ENCODE measurements around the gene PCDHGA2. TPM values are rescaled to one million over a fixed set of nuclear protein-coding genes. Genes with fewer than 3 reads are reported as not detected.

Gene PCDHGA2
- total and polyA plus RNA-seq, 9 of the 15 experiments (the other 6 are each of a cell fraction or from before 2014, with no cell fraction given): 0.07 to 0.27 (median 0.15) TPM; not detected in 2

DNA sequence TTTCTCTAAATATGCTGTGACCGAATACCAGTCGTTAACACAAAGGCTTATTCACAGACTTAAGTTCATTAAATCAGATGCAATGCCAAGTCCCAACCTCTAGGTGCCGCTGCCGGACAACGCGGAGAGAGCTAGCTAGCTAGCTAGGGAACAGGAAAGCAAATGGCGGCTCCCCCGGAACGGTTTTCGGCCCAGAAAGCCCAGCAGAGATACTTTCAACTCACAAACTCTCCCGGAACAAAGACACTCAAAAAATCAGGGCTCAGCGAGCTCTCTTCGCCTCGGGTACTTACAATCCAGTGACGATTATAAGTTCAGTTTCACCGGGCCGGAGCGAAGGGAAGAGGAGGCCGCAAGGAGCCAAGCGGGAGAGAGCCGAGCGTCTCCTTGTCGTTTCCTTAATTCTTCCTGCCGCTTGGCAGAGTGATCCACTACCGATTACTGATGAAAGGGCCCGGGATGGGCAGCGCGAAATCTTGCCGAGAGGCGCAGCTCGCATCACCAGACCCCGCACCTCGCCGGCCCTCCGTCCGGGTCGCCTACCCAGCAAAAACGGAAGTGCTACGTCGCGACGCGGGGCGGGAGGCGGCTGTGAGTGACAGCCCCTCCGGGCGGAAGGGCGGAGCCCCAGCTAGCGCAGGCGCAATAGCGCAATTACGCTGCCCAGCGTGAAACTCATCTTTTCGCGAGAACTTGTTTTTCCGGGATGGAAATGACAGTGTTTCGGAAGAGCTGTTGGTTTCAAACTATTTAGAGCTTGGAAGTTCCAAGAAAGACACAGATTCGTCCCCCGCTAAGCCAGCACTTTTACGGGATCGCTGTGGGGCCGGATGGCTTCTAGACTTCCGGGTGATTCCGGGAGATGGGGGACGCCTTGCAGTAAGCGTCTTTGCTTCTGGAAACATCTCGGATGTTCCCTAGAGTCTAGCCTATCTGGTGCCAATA, 18.1 kb upstream of the PCDHGA2 start, which contains the start of gene TAF7:
TAF7 (minus strand) TSS at position 560 of the 945 bp plus-strand sequence. CDS start 740 bp downstream, outside the sequence.
- H3K4me2 ChIP-seq (ENCODE audit: insufficient read depth, low read length): peak within 1 kb of the TSS; percentile 85
- no peaks in the 10 kb centered on the region for H3K27me3 ChIP-seq (ENCODE audit: control insufficient read depth in 2 of 2, insufficient read depth in 2 of 2, low read length in 2 of 2)
- peak; percentile 95 to 98 (median 96) for DNase-seq (ENCODE audit: extremely low read depth in 1 of 4, low spot score in 3 of 4)
- CTCF ChIA-PET (ENCODE audit: low intra/inter-chr PET ratio): interaction anchor here (0.6 to 1.6 kb wide), 6 partner anchors 239 to 293 kb away, joined by 3 to 5 read pairs (median 3); no protein-coding TSS in a partner anchor
- H3K79me2 ChIP-seq (ENCODE audit: control insufficient read depth, insufficient read depth, low read length): peaks cover 29% of the 10 kb centered on the region
- peaks cover 0 to 9% of the 10 kb centered on the region in 2 experiments; a peak in 1 of 5 replicates for H3K4me1 ChIP-seq (replicated peaks in 1 of 2; ENCODE audit: control insufficient read depth in 2 of 2, insufficient read depth in 2 of 2, low read length in 2 of 2)
- H3K9ac ChIP-seq (ENCODE audit: insufficient read depth in 1 of 2, low read depth in 2 of 2, low read length in 2 of 2): peak within 1 kb of the TSS; percentile 92 to 93
- ATAC-seq: peak; percentile 98
- in situ Hi-C loops (cut with MboI): no loop called here
- no peaks in the 10 kb centered on the region for H4K20me1 ChIP-seq (replicated peaks; ENCODE audit: control insufficient read depth, insufficient read depth, low read length)
- under 1% methylated on average over 65 of the region's 67 CpGs for whole genome bisulfite sequencing (ENCODE audit: insufficient coverage, low coverage, missing lambda C conversion rate)
- H3K9me1 ChIP-seq (ENCODE audit: control insufficient read depth, insufficient read depth, low read length): no peaks in the 10 kb centered on the region
- H3K4me3 ChIP-seq: peak within 1 kb of the TSS; percentile 70
- H3K9me3 ChIP-seq (replicated peaks; ENCODE audit: control insufficient read depth, insufficient read depth, low read depth, low read length): peaks cover 22% of the 10 kb centered on the region
- H3K36me3 ChIP-seq (ENCODE audit: control insufficient read depth, insufficient read depth, low read length): peaks cover 26% of the 10 kb centered on the region
- peak; percentile 93 for FAIRE-seq
- peak within 1 kb of the TSS; percentile 94 for H2AFZ ChIP-seq (ENCODE audit: low read depth, low read length)
- intact Hi-C loops (cut with micrococcal nuclease): loop anchor here (10.0 kb wide), 1 partner anchor 106 kb away; the partner anchor contains the start of gene PCDHB13
- TSS peak; percentile 69 for BruUV-seq (replicated peaks)
- peak within 1 kb of the TSS; percentile 92 for H3K27ac ChIP-seq (ENCODE audit: extremely low read depth, low read depth, low read length)
- POLR2A ChIA-PET: interaction anchor here (0.7 to 1.9 kb wide), 16 partner anchors 8 to 692 kb away, joined by 3 to 14 read pairs (median 5); partner anchors contain the start of genes GNPDA1, PCDHB15, PCDHGA1 and PCDHGB3
- TF ChIP-seq HDAC1 (IDR thresholded peaks at IDR 0.05) (no peak; a peak in 1 of 4 replicates), SRSF1 (IDR thresholded peaks at IDR 0.05; ENCODE audit: low read depth, low read length) (no peak), SLC30A9 (CRISPR knock-in tag; IDR thresholded peaks at IDR 0.05) (no peak), YBX1 (IDR thresholded peaks at IDR 0.05) (no peak), ZNF644 (tag; IDR thresholded peaks at IDR 0.05; ENCODE audit: low read depth) (peak; percentile 69; the same call in 1 of the 2 replicates), MEIS2 (IDR thresholded peaks at IDR 0.05; ENCODE audit: partially characterized antibody) (peak; percentile 91), ZNF143 (CRISPR knock-in tag; IDR thresholded peaks at IDR 0.05) (peak; percentile 44; the same call in 1 of the 2 replicates), ZNF764 (CRISPR knock-in tag; IDR thresholded peaks at IDR 0.05; ENCODE audit: low read depth) (0 out of 2 replicates have a peak, but pooled peaks have one; percentile 20), BRF1 (IDR thresholded peaks at IDR 0.05; ENCODE audit: borderline replicate concordance, extremely low read depth, insufficient read length) (no peak), HIVEP1 (CRISPR knock-in tag; IDR thresholded peaks at IDR 0.05) (no peak), MCM3 (IDR thresholded peaks at IDR 0.05) (no peak), PHB2 (IDR thresholded peaks at IDR 0.05; ENCODE audit: low read depth) (no peak)
- TF ChIP-seq, protein P1, sequence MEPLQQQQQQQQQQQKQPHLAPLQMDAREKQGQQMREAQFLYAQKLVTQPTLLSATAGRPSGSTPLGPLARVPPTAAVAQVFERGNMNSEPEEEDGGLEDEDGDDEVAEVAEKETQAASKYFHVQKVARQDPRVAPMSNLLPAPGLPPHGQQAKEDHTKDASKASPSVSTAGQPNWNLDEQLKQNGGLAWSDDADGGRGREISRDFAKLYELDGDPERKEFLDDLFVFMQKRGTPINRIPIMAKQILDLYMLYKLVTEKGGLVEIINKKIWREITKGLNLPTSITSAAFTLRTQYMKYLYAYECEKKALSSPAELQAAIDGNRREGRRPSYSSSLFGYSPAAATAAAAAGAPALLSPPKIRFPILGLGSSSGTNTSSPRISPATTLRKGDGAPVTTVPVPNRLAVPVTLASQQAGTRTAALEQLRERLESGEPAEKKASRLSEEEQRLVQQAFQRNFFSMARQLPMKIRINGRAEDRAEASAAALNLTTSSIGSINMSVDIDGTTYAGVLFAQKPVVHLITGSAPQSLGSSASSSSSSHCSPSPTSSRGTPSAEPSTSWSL (CRISPR knock-in tag; IDR thresholded peaks at IDR 0.05; ENCODE audit: borderline replicate concordance): no peak
- TF ChIP-seq, protein P2, sequence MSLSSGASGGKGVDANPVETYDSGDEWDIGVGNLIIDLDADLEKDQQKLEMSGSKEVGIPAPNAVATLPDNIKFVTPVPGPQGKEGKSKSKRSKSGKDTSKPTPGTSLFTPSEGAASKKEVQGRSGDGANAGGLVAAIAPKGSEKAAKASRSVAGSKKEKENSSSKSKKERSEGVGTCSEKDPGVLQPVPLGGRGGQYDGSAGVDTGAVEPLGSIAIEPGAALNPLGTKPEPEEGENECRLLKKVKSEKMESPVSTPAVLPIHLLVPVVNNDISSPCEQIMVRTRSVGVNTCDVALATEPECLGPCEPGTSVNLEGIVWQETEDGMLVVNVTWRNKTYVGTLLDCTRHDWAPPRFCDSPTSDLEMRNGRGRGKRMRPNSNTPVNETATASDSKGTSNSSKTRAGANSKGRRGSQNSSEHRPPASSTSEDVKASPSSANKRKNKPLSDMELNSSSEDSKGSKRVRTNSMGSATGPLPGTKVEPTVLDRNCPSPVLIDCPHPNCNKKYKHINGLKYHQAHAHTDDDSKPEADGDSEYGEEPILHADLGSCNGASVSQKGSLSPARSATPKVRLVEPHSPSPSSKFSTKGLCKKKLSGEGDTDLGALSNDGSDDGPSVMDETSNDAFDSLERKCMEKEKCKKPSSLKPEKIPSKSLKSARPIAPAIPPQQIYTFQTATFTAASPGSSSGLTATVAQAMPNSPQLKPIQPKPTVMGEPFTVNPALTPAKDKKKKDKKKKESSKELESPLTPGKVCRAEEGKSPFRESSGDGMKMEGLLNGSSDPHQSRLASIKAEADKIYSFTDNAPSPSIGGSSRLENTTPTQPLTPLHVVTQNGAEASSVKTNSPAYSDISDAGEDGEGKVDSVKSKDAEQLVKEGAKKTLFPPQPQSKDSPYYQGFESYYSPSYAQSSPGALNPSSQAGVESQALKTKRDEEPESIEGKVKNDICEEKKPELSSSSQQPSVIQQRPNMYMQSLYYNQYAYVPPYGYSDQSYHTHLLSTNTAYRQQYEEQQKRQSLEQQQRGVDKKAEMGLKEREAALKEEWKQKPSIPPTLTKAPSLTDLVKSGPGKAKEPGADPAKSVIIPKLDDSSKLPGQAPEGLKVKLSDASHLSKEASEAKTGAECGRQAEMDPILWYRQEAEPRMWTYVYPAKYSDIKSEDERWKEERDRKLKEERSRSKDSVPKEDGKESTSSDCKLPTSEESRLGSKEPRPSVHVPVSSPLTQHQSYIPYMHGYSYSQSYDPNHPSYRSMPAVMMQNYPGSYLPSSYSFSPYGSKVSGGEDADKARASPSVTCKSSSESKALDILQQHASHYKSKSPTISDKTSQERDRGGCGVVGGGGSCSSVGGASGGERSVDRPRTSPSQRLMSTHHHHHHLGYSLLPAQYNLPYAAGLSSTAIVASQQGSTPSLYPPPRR (CRISPR knock-in tag; IDR thresholded peaks at IDR 0.05; ENCODE audit: borderline replicate concordance): no peak
